GM18858 (cell line): ENCODE results near the gene BRSK1.

Source experiments
- ATAC-seq: cut with Tn5 transposase; IDR thresholded peaks from one replicate; pipeline ENCODE4 v1.9.1; 2021; ENCODE audit not compliant: unreplicated experiment

Gene BRSK1

DNA sequence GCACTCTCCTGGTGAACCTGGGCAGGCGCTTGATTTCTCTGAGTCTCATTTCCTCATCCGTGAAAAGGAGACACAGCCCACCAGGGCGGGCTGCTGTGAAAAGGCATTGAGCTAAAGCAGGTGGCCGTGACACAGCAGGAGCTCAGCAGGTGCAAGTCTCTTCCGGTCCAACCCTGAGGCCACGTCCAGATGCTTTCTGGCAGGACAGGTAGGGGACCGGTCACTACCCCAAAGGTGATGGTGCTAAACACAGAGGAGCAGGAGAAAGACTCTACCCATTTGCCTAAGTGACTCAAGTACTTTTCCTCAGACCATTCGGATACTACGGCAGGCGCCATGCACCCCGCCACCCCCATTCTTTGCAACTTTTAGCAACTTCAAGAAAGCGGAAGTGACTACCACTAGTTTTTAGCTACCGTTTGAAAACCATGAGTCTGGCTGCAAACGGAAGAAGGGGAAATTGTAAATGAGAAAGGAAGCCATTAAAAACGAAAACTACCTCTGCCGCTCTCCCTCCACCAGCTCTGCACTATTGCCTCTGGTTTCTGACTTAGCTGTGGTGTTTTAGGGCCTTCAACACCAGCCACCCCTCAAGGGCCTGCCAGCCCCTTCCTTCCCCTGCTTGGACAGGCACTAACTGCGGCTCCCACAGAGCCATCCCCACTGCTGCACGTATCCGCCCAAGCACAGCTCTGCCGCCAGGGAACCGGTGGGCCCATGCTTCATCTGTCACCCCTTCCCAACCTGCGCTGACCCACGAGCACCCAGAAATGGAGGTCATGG lies 29.8 kb upstream of the BRSK1 start:
- ATAC-seq: no peak

DNA sequence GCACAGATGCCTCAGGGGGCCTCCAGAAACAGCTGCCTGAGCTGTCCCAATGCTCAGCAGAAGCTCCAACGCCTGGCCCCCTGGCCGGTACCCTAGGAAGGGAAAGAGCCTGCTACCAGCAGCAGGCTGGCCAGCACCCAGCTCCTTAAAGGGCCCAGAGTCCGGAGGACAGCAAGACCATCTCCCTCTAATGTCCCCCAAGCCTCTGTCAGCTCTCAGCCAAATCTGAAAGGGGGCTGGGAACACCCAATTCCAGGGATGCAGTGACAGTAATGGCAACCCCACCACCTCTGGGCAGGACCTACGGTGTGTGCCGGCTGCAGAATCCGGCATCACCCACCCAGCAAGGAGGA lies 29.2 kb upstream of the BRSK1 start:
- no peak for ATAC-seq

GRCh38 chr19:55255618-55256423 lies 28.0 kb upstream of the BRSK1 start:
- no peak for ATAC-seq

GRCh38 chr19:55256562-55257460 lies 27.0 kb upstream of the BRSK1 start:
- ATAC-seq: no peak

DNA sequence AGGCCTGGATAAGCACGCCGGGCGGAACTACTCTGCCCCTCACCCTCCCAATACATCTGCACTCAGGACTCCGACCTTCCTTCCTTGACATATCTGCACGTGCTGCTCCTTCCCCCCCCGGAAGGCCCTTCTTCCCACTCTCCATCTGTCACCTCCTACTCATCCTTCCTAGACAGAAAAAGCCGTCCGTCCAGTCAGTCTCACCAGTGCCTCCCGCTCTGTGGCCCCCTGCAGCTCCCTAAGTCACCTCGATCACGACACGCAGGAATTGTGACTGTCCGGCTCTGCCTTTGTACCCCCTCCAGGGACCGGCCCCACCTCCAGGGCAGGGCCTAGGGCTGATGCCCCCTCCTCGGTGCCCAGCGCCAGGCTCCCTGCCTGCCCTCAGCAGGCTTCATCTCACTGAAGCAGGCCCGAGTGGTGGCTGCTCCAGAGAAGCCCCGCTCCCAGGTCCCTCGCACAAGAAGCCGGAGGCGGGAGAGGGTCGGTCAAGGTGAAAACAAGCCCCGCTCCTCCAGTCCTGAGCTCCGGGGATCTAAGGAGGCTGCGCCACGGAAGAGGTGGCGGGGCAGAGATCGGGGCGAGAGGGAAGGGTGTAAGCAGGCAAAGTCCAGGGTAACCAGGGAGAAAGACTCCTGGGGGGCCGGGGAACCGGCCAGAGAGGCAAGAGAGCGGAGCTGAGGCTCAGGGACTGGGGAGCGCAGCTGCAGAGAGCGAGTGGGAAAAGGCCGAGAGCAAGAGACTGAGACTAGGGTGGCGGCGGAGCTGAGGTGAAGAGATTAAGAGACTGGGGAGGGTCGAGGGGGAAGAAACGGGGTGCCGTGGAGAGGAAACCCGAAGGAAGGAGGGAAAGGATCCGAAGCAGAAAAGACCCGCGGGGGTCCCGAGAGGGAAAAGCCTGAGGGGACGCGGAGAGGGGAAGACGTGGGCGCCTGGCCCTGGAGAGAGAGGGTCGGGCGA lies 26.1 kb upstream of the BRSK1 start:
- no peak for ATAC-seq

DNA sequence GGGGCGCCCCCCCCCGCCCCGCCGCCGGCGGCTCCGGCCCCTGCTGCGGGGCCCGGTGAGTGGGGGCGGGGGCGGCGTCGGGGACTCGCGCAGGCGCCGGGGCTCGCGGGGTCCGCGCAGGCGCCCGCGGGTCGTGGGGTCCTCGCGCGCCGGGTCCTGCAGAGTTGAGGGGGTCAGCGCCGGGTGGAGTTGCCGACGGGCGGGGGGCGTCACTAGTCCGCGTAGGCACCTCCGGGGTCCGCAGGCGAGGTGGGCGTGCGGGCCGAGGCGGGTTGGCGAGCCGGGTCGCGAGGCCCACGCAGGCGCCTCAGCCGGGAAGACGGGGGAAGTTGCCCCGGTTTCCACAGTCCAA lies 25.3 kb upstream of the BRSK1 start:
- ATAC-seq: no peak

DNA sequence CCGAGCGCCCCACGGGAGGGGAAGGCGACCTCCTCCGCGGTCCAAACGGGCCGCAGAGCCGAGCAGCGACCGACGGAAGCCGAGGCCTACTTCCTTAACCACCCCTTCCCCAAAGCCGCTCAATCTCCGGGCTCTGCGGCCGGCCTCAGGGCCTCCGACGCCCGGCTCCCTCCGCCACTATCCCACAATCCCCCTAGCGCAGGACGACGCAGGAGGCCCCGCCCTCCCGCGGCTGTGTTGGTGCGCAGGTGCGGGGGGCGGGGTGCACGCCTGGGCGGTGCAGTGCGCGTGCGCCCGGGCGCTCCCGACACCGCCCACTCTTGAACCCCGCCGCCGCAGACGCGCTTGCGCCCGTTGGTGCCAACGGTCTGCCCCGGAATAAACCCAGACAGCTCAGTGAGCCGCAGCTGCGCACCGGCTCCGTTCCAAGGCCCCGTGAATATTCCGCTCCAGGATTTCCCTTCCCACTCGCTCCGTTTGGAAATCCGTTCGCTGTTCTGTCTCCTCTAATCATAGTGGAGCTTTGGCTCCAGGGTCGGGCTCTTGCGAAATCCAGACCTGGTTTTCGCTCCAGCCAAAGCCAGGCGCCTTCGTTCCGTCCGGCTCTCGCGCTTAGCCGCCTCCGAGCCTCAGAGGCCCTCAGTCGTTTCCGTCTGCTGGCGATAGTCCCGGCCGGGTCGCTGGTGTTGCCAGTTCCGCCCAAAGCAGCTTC lies 24.8 kb upstream of the BRSK1 start, which contains the start of gene PPP6R1:
Gene PPP6R1 (minus strand): TSS at position 190 of the 712 bp plus-strand sequence. CDS start 11,914 bp downstream, outside the sequence.
- ATAC-seq: peak; percentile 57

GRCh38 chr19:55259540-55260210 lies 24.1 kb upstream of the BRSK1 start:
- ATAC-seq: no peak

GRCh38 chr19:55261671-55262126 lies 22.1 kb upstream of the BRSK1 start:
- no peak for ATAC-seq

- ATAC-seq: no peak
Observed at GRCh38 chr19:55262359-55262758, 21.4 kb upstream of the BRSK1 start.

DNA sequence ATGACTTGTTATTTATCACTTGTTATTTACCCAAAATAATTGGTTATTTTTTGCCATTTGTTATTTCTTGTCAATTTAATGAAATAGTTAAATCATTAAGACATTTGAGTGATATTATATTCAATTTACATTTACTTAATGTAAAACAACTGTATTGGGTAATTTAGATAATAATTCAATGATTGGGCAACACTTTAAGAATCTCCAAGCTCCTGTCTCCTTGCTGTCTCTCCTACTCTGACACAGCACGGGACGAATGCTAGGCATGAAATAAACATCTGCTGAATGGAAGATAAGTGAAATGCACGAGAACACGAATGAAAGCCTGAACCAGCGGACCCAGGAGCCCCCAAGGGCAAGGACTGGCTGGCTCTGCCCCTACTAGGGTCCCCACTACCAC lies 19.3 kb upstream of the BRSK1 start:
- no peak for ATAC-seq

DNA sequence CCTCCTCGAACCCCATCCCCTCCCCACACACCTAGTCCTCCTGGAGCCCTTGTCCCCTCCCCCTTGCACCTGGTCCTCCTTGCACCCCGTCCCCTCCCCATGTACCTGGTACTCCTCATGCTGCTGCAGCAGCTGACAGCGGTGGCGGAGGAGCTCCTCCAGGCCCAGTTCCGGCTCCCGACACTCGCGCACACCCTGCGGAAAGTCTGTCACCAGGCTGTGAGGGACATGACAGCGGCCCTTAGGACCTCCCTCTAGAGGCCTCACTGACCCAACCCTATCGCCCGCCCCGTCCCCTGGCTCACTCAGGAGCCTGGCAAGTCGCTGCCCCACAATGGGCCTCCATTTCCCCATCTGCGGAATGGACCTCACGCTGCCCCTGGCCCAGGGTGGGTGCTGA lies 18.6 kb upstream of the BRSK1 start:
- ATAC-seq: no peak

DNA sequence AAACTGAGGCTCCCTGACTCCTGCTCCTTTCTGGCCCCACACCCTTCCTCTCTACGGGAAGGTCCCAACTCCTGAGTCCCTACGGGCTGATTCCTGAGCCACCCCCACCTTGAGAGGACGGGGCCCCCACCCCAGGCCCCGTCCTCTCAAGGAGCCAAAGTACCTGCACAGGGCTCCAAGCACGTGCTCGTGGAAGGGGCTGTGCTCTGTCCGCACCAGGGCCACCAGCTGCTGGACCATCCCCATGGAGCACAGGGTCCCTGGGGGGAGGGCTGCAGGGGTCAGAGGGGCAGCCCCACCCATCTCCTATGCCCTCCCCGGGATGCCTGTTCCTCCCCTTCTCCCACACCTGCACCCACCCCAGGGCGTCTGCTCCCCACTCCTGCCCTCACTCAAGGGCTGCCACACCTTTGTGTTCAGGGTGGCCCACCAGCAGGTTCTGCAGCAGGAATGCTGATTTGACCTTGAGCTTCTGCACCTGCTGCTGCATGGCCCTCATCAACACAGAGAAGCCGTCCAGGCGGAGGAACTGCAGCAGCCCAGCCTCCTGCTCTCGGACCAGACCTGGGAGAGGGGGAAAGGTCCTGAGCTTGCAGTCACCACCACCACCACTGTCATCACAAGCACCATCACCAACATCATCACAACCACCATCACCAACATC lies 17.9 kb upstream of the BRSK1 start:
- no peak for ATAC-seq

GRCh38 chr19:55266404-55266803 lies 17.4 kb upstream of the BRSK1 start:
- ATAC-seq: no peak

- ATAC-seq: no peak
Observed at GRCh38 chr19:55266840-55267239, 17.0 kb upstream of the BRSK1 start.

GRCh38 chr19:55269299-55269698 lies 14.5 kb upstream of the BRSK1 start:
- no peak for ATAC-seq

DNA sequence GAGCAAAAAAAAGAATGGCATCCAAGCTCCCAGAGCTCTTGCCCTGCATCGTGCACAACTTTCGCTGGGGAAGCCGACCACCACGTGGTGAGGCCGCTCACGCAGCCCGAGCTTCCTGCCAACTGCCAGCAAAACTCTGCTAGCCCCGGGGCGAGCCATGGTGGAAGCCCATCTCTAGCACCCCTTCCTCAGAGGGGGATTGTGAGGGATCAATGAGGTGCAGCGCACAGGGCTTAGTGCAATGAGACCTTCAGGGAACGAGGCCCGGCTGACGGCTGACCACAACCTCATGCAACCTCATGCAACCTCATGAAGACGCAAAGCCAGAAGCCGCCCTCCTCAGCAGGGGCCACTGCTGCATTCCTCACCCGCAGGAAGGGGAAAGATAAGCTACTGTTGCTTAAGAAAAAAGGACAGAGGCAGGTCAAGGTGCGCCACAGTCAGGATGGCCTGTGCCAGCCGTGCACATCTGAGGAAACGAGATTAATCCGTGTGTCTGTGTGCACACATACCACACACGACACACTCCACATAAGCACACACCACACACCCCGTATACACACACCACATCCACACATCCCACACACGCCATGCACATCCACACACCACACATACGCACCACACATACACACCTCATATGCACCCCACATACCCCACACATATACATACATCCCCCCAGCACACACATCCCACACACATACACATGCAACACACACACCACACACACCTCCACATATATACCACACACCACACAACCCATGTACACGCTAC lies 13.4 kb upstream of the BRSK1 start:
- no peak for ATAC-seq

DNA sequence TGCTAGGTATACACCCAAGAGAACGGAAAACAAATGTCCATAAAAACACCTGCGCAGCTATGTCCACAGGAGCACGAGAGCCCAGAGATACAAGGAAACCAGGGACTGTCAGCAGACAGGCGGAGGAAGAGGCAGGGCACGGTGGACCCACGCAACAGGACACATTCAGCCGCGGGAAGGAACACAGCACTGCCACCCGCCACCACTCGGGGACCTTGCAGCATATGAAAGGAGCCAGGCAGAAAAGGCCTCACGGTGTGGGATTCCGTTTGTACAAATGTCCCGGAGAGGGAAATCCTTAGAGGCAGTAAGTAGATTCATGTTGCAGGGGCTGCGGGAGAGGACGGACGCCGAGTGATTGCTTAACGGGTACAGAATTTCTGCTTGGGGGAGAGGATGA lies 11.7 kb upstream of the BRSK1 start:
- no peak for ATAC-seq
